HCT116 (cell line): ENCODE measurements around the gene SLC34A3. TPM values are rescaled to one million over a fixed set of nuclear protein-coding genes. Genes with fewer than 3 reads are reported as not detected.

Experiments
- ATAC-seq: fragments of 200-7000 bp; cut with Tn5 transposase; 2 replicates; pipeline ENCODE4 v1.9.1; 2020; ENCODE audit warnings: mild to moderate bottlenecking, moderate library complexity
- BruUV-seq: library from RNA; stranded (reverse); fragments of 400-500 nt; replicated peaks from 2 replicates; lab custom pipeline; 2021; lab: Mats Ljungman, UMichigan
- CTCF ChIA-PET: fragments of 300-600 bp; sonication (Branson Sonifier 250); formaldehyde crosslinking; loops from one replicate; lab custom pipeline; 2021; ENCODE audit warnings: antibody characterized with exemption; lab: Charles Lee
- POLR2A ChIA-PET: fragments of 300-600, 350-600 bp; sonication (Branson Sonifier 250); formaldehyde crosslinking; loops from one replicate; lab custom pipeline; 2021; ENCODE audit warnings: antibody characterized with exemption; lab: Charles Lee
- RAD21 ChIA-PET, 2 experiments: fragments of 300-600 bp; sonication (Branson Sonifier 250); formaldehyde crosslinking; loops; one replicate each; lab custom pipeline; 2023; ENCODE audit warnings: low total read pairs in 2 of 2; ENCODE audit not compliant: uncharacterized antibody in 2 of 2, unreplicated experiment in 2 of 2, low non-redundant PET in 1 of 2; lab: Charles Lee
- DNase-seq: peaks from one replicate; pipeline ENCODE4 v3.0.0-alpha.2; 2010; ENCODE audit warnings: low read depth, low spot score
- H2AFZ ChIP-seq: fragments of 200-600 bp; shearing (Covaris generic), sonication (generic); 2 replicates; pipeline ENCODE4 v1.6.1; 2017; ENCODE audit warnings: low read depth, mixed run types, mixed read lengths, antibody characterized with exemption, low read length; ENCODE audit not compliant: poor library complexity, severe bottlenecking
- H3K27ac ChIP-seq: 2 replicates; pipeline ENCODE4 v1.5.1; 2012; ENCODE audit warnings: low read depth, low read length
- H3K27me3 ChIP-seq: fragments of 200-600 bp; sonication (generic); 2 replicates; pipeline ENCODE4 v1.6.1; 2016; ENCODE audit warnings: mixed run types, low read length, mixed read lengths; ENCODE audit not compliant: insufficient read depth
- H3K36me3 ChIP-seq, 2 experiments: fragments of 200-500 bp in 1 of 2; fragments of 200-600 bp in 1 of 2; sonication (Bioruptor generic) in 1 of 2; sonication (generic) in 1 of 2; 2 replicates each; pipeline versions ENCODE4 v1.5.1 to v1.6.1; 2014 to 2016; ENCODE audit warnings: low read length in 2 of 2, inconsistent platforms in 1 of 2, mixed read lengths in 1 of 2, mixed run types in 1 of 2; ENCODE audit not compliant: insufficient read depth in 2 of 2, control insufficient read depth in 1 of 2
- H3K4me1 ChIP-seq, 2 experiments: fragments of 200-600 bp in 1 of 2; sonication (generic) in 1 of 2; 2 replicates each; pipeline versions ENCODE4 v1.5.1 to v1.6.1; 2012 to 2017; ENCODE audit warnings: low read length in 2 of 2, inconsistent platforms in 1 of 2, mild to moderate bottlenecking in 1 of 2, mixed read lengths in 1 of 2, mixed run types in 1 of 2, moderate library complexity in 1 of 2; ENCODE audit not compliant: insufficient read depth in 2 of 2, control insufficient read depth in 1 of 2
- H3K4me2 ChIP-seq: fragments of 200-600 bp; sonication (generic); 2 replicates; pipeline ENCODE4 v1.6.1; 2017; ENCODE audit warnings: mixed run types, low read length, mixed read lengths
- H3K4me3 ChIP-seq, 2 experiments: fragments of 200-600 bp in 1 of 2; sonication (generic) in 1 of 2; replicated peaks in 1 of 2; 2 replicates each; pipeline ENCODE4 v1.5.1; 2011 to 2016; ENCODE audit warnings: low read length in 2 of 2, control low read depth in 1 of 2, low read depth in 1 of 2, mild to moderate bottlenecking in 1 of 2, mixed read lengths in 1 of 2, mixed run types in 1 of 2
- H3K79me2 ChIP-seq: fragments of 200-600 bp; sonication (generic); 2 replicates; pipeline ENCODE4 v1.6.1; 2017; ENCODE audit warnings: mild to moderate bottlenecking, mixed run types, low read length, moderate library complexity, mixed read lengths; ENCODE audit not compliant: insufficient read depth
- H3K9ac ChIP-seq: fragments of 200-600 bp; sonication (generic); 2 replicates; pipeline ENCODE4 v1.6.1; 2016; ENCODE audit warnings: low read length, mixed read lengths
- H3K9me2 ChIP-seq: fragments of 200-600 bp; sonication (generic), shearing (Covaris generic); 2 replicates; pipeline ENCODE4 v1.6.1; 2017; ENCODE audit warnings: mixed run types, mild to moderate bottlenecking, moderate library complexity; ENCODE audit not compliant: insufficient read depth
- H3K9me3 ChIP-seq, 2 experiments: fragments of 200-500 bp in 1 of 2; fragments of 200-600 bp in 1 of 2; sonication (Bioruptor generic) in 1 of 2; sonication (generic) in 1 of 2; 2 replicates each; pipeline ENCODE4 v1.6.1; 2014 to 2017; ENCODE audit warnings: low read length in 2 of 2, mixed read lengths in 2 of 2, inconsistent platforms in 1 of 2, low read depth in 1 of 2, mild to moderate bottlenecking in 1 of 2, mixed run types in 1 of 2, moderate library complexity in 1 of 2; ENCODE audit not compliant: control insufficient read depth in 1 of 2, insufficient read depth in 1 of 2
- H4K20me1 ChIP-seq: fragments of 200-600 bp; sonication (generic), shearing (Covaris generic); 2 replicates; pipeline ENCODE4 v1.6.1; 2017; ENCODE audit warnings: mixed run types, mild to moderate bottlenecking, moderate library complexity; ENCODE audit not compliant: insufficient read depth
- CEBPB ChIP-seq: IDR thresholded peaks from 2 replicates; pipeline ENCODE4 v1.6.1; 2012; ENCODE audit warnings: low read depth
- EZH2 ChIP-seq: fragments of 200-600 bp; sonication (generic); IDR thresholded peaks from 2 replicates; pipeline ENCODE4 v1.6.1; 2017; ENCODE audit warnings: antibody characterized with exemption, mixed run types
- EZH2phosphoT487 ChIP-seq: fragments of 200-600 bp; IDR thresholded peaks from 2 replicates; pipeline ENCODE4 v1.6.1; 2018; ENCODE audit warnings: antibody characterized with exemption, borderline replicate concordance
- FOSL1 ChIP-seq: IDR thresholded peaks from 2 replicates; pipeline ENCODE4 v1.6.1; 2012; ENCODE audit warnings: low read depth
- POLR2A ChIP-seq: IDR thresholded peaks from 2 replicates; pipeline ENCODE4 v1.7.0; 2011; ENCODE audit warnings: borderline replicate concordance; ENCODE audit not compliant: insufficient read depth, insufficient read length; ENCODE audit errors: extremely low read depth
- RAD21 ChIP-seq: IDR thresholded peaks from 2 replicates; pipeline ENCODE4 v1.6.1; 2012; ENCODE audit warnings: low read depth, mild to moderate bottlenecking
- SIN3A ChIP-seq: IDR thresholded peaks from 2 replicates; pipeline ENCODE4 v1.6.1; 2012; ENCODE audit warnings: low read depth
- SRF ChIP-seq: IDR thresholded peaks from 2 replicates; pipeline ENCODE4 v1.6.1; 2012; ENCODE audit warnings: low read depth
- intact Hi-C: fragments of 100-400 bp; cut with micrococcal nuclease; formaldehyde crosslinking; loops from 2 replicates; pipeline ENCODE4 v1.10.0; 2022
- total RNA-seq: library from RNA; stranded (reverse); gene quantifications from one replicate; pipeline ENCODE4 v1.2.1, GENCODE V29; 2021; ENCODE audit not compliant: unreplicated experiment
- TF ChIP-seq, protein P1 (sequence below): IDR thresholded peaks from 2 replicates; pipeline ENCODE4 v1.6.1; 2012; ENCODE audit warnings: low read depth
- TF ChIP-seq, protein P2 (sequence below), 3 experiments: fragments of 200-600 bp in 1 of 3; sonication (generic) in 1 of 3; IDR thresholded peaks in 2 of 3; conservative IDR thresholded peaks in 1 of 3; 2 replicates each; pipeline ENCODE4 v1.5.1; 2012 to 2017; ENCODE audit warnings: low read depth in 2 of 3, low read length in 2 of 3, antibody characterized with exemption in 1 of 3, borderline replicate concordance in 1 of 3, control low read depth in 1 of 3, mild to moderate bottlenecking in 1 of 3, mixed read lengths in 1 of 3, mixed run types in 1 of 3, moderate library complexity in 1 of 3; ENCODE audit not compliant: insufficient read depth in 1 of 3
- TF ChIP-seq, protein P3 (sequence below): IDR thresholded peaks from 2 replicates; pipeline ENCODE4 v1.6.1; 2012
- TF ChIP-seq, protein P4 (sequence below): IDR thresholded peaks from 2 replicates; pipeline ENCODE4 v1.6.1; 2011; ENCODE audit warnings: mild to moderate bottlenecking, low read length, moderate library complexity; ENCODE audit not compliant: insufficient replicate concordance; ENCODE audit errors: extremely low read depth

Gene SLC34A3
- total RNA-seq, 1 experiment from 2014 or later: 0.15 TPM

DNA sequence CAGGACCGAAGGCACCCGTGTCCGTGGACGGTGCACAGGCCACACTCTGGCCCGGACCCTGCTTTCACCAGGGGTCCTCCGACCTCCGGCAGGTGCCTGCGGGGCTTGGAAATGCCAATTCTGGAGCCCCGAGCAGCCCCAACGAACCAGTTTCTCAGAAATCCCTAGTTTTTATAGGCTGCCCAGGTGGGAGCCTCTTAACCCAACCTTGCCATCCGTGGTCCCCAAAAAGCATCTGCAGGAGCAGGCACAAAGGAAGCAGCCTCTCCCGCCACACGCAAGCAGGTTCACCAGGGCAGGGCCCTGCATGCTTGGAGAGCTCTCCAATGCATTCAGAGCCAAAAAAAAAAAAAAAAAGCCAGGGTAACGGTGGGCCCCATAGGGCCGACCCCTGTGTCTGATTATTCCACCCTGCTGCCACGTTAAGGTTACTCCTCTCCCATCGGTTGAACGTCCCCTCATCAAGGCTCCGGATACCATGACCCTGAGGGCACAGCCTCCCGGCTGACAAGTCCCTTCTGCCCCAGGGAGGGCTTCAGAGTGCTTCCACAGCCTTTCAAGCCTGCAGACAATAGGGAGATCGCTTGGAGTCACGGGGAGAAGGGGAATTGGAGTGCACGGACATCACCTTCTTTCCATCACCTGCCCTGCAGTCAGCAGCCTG, 29.4 kb upstream of the SLC34A3 start:
- Histone ChIP-seq H3K36me3 (peaks cover 0 to 3% of the 10 kb centered on the region in 2 experiments; a peak in 1 of 4 replicates), H3K27me3 (no peaks in the 10 kb centered on the region), H3K79me2 (peaks cover 52% of the 10 kb centered on the region), H3K4me1 (peaks cover 31 to 52% of the 10 kb centered on the region in 2 experiments), H3K4me2 (peak overlapping the region; percentile 95), H3K27ac (peak overlapping the region; percentile 68), H4K20me1 (no peaks in the 10 kb centered on the region), H3K9me3 (no peaks in the 10 kb centered on the region), H3K9ac (peak overlapping the region; percentile 77), H3K9me2 (no peaks in the 10 kb centered on the region), H3K4me3 (peak overlapping the region; percentile 61 to 81), H2AFZ (no peak overlapping the region)
- TF ChIP-seq, protein P1, sequence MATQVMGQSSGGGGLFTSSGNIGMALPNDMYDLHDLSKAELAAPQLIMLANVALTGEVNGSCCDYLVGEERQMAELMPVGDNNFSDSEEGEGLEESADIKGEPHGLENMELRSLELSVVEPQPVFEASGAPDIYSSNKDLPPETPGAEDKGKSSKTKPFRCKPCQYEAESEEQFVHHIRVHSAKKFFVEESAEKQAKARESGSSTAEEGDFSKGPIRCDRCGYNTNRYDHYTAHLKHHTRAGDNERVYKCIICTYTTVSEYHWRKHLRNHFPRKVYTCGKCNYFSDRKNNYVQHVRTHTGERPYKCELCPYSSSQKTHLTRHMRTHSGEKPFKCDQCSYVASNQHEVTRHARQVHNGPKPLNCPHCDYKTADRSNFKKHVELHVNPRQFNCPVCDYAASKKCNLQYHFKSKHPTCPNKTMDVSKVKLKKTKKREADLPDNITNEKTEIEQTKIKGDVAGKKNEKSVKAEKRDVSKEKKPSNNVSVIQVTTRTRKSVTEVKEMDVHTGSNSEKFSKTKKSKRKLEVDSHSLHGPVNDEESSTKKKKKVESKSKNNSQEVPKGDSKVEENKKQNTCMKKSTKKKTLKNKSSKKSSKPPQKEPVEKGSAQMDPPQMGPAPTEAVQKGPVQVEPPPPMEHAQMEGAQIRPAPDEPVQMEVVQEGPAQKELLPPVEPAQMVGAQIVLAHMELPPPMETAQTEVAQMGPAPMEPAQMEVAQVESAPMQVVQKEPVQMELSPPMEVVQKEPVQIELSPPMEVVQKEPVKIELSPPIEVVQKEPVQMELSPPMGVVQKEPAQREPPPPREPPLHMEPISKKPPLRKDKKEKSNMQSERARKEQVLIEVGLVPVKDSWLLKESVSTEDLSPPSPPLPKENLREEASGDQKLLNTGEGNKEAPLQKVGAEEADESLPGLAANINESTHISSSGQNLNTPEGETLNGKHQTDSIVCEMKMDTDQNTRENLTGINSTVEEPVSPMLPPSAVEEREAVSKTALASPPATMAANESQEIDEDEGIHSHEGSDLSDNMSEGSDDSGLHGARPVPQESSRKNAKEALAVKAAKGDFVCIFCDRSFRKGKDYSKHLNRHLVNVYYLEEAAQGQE: no peak
- TF ChIP-seq SRF (no peak), EZH2 (no peak), EZH2phosphoT487 (no peak), CEBPB (no peak), SIN3A (no peak), RAD21 (no peak), FOSL1 (no peak), POLR2A (no peak)
- TF ChIP-seq, protein P2, sequence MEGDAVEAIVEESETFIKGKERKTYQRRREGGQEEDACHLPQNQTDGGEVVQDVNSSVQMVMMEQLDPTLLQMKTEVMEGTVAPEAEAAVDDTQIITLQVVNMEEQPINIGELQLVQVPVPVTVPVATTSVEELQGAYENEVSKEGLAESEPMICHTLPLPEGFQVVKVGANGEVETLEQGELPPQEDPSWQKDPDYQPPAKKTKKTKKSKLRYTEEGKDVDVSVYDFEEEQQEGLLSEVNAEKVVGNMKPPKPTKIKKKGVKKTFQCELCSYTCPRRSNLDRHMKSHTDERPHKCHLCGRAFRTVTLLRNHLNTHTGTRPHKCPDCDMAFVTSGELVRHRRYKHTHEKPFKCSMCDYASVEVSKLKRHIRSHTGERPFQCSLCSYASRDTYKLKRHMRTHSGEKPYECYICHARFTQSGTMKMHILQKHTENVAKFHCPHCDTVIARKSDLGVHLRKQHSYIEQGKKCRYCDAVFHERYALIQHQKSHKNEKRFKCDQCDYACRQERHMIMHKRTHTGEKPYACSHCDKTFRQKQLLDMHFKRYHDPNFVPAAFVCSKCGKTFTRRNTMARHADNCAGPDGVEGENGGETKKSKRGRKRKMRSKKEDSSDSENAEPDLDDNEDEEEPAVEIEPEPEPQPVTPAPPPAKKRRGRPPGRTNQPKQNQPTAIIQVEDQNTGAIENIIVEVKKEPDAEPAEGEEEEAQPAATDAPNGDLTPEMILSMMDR (IDR thresholded peaks at IDR 0.05 in 2 of 3, conservative IDR thresholded peaks at IDR 0.05 in 1 of 3; ENCODE audit: borderline replicate concordance in 1 of 3, insufficient read depth in 1 of 3, low read depth in 2 of 3, low read length in 2 of 3): no peak
- TF ChIP-seq, protein P3, sequence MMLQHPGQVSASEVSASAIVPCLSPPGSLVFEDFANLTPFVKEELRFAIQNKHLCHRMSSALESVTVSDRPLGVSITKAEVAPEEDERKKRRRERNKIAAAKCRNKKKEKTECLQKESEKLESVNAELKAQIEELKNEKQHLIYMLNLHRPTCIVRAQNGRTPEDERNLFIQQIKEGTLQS: no peak
- TF ChIP-seq, protein P4, sequence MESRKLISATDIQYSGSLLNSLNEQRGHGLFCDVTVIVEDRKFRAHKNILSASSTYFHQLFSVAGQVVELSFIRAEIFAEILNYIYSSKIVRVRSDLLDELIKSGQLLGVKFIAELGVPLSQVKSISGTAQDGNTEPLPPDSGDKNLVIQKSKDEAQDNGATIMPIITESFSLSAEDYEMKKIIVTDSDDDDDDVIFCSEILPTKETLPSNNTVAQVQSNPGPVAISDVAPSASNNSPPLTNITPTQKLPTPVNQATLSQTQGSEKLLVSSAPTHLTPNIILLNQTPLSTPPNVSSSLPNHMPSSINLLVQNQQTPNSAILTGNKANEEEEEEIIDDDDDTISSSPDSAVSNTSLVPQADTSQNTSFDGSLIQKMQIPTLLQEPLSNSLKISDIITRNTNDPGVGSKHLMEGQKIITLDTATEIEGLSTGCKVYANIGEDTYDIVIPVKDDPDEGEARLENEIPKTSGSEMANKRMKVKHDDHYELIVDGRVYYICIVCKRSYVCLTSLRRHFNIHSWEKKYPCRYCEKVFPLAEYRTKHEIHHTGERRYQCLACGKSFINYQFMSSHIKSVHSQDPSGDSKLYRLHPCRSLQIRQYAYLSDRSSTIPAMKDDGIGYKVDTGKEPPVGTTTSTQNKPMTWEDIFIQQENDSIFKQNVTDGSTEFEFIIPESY: no peak
- ATAC-seq: peak; percentile 16
- intact Hi-C loops: no loop called here
- BruUV-seq: no TSS peak
- DNase-seq: no peak
- POLR2A ChIA-PET: interaction anchor here (0.8 to 1.2 kb wide), 12 partner anchors 9 to 133 kb away, joined by 3 to 17 read pairs (median 4); partner anchors contain the start of genes ANAPC2, MAN1B1, RNF224 and SSNA1
- RAD21 ChIA-PET: interaction anchor here in 1 of 2 experiments (1.1 kb wide), 1 partner anchor 12 kb away, joined by 4 read pairs; the partner anchor contains the start of gene SSNA1
- CTCF ChIA-PET: interaction anchor here (0.5 to 2.0 kb wide), 6 partner anchors 12 to 152 kb away, joined by 3 to 7 read pairs (median 3); partner anchors contain the start of genes CYSRT1 and RNF224
